Mesenchymal stem cell (in vitro differentiated cells and primary cell): ENCODE results near the gene PLA2G4B.
A peak's percentile ranks its signal among the peaks of the same experiment; 100 is the strongest.

Experiments
- DNase-seq: peaks from one replicate; pipeline ENCODE4 v3.0.0-alpha.2; 2013
- H2AFZ ChIP-seq: one replicate; pipeline ENCODE4 v1.6.1; 2013; ENCODE audit warnings: low read depth, mild to moderate bottlenecking, control low read depth, inconsistent platforms, low read length, moderate library complexity
- H2AK5ac ChIP-seq: 2 replicates; pipeline ENCODE4 v1.6.1; 2013; ENCODE audit warnings: low read length, moderate library complexity, mild to moderate bottlenecking, inconsistent platforms; ENCODE audit not compliant: severe bottlenecking
- H2BK120ac ChIP-seq: one replicate; pipeline ENCODE4 v1.6.1; 2013; ENCODE audit warnings: low read depth, mild to moderate bottlenecking, inconsistent platforms, low read length, moderate library complexity
- H2BK12ac ChIP-seq, 2 experiments: one replicate each; pipeline ENCODE4 v1.6.1; 2013; ENCODE audit warnings: inconsistent platforms in 2 of 2, low read length in 2 of 2, mild to moderate bottlenecking in 2 of 2, moderate library complexity in 2 of 2, control low read depth in 1 of 2
- H2BK15ac ChIP-seq: one replicate; pipeline ENCODE4 v1.6.1; 2013; ENCODE audit warnings: mild to moderate bottlenecking, low read depth, inconsistent platforms; ENCODE audit not compliant: poor library complexity, severe bottlenecking
- H2BK5ac ChIP-seq: 2 replicates; pipeline ENCODE4 v1.6.1; 2013; ENCODE audit warnings: low read depth, mild to moderate bottlenecking, low read length, control low read depth, inconsistent platforms; ENCODE audit not compliant: poor library complexity, severe bottlenecking
- H3K14ac ChIP-seq, 2 experiments: one replicate each; pipeline ENCODE4 v1.6.1; 2013; ENCODE audit warnings: inconsistent platforms in 2 of 2, low read length in 2 of 2, control low read depth in 1 of 2, mild to moderate bottlenecking in 1 of 2, moderate library complexity in 1 of 2
- H3K18ac ChIP-seq, 2 experiments: one replicate each; pipeline ENCODE4 v1.6.1; 2013; ENCODE audit warnings: inconsistent platforms in 2 of 2, low read length in 2 of 2, control low read depth in 1 of 2, low read depth in 1 of 2, mild to moderate bottlenecking in 1 of 2
- H3K23ac ChIP-seq, 2 experiments: one replicate each; pipeline ENCODE4 v1.6.1; 2013; ENCODE audit warnings: inconsistent platforms in 2 of 2, low read length in 2 of 2, mild to moderate bottlenecking in 2 of 2, moderate library complexity in 2 of 2, control low read depth in 1 of 2
- H3K27ac ChIP-seq: 2 replicates; pipeline ENCODE4 v1.5.1; 2013; ENCODE audit warnings: mild to moderate bottlenecking, moderate library complexity, low read length, control low read depth, inconsistent platforms; ENCODE audit not compliant: poor library complexity, severe bottlenecking
- H3K27me3 ChIP-seq, 2 experiments: 2 replicates each; pipeline versions ENCODE4 v1.6.1 to v1.7.0; 2013; ENCODE audit warnings: low read length in 2 of 2, mild to moderate bottlenecking in 2 of 2, moderate library complexity in 2 of 2, control low read depth in 1 of 2, inconsistent platforms in 1 of 2; ENCODE audit not compliant: control insufficient read depth in 1 of 2, insufficient read depth in 1 of 2
- H3K36me3 ChIP-seq, 2 experiments: 2 replicates each; pipeline versions ENCODE4 v1.6.1 to v1.7.0; 2013; ENCODE audit warnings: low read length in 2 of 2, control low read depth in 1 of 2, inconsistent platforms in 1 of 2, low read depth in 1 of 2, mild to moderate bottlenecking in 1 of 2; ENCODE audit not compliant: insufficient read depth in 2 of 2, control insufficient read depth in 1 of 2
- H3K4ac ChIP-seq, 2 experiments: one replicate each; pipeline ENCODE4 v1.6.1; 2013; ENCODE audit warnings: inconsistent platforms in 2 of 2, low read length in 2 of 2, mild to moderate bottlenecking in 2 of 2, moderate library complexity in 2 of 2, control low read depth in 1 of 2, low read depth in 1 of 2
- H3K4me1 ChIP-seq: 2 replicates; pipeline ENCODE4 v1.6.1; 2013; ENCODE audit warnings: low read depth, low read length, control low read depth; ENCODE audit not compliant: control insufficient read depth, insufficient read depth
- H3K4me2 ChIP-seq: 2 replicates; pipeline ENCODE4 v1.6.1; 2013; ENCODE audit warnings: low read length, mild to moderate bottlenecking, inconsistent platforms; ENCODE audit not compliant: poor library complexity, severe bottlenecking
- H3K4me3 ChIP-seq, 2 experiments: 2 replicates each; pipeline versions ENCODE4 v1.5.1 to v1.7.0; 2013; ENCODE audit warnings: low read length in 2 of 2, mild to moderate bottlenecking in 2 of 2, control low read depth in 1 of 2, low read depth in 1 of 2; ENCODE audit not compliant: insufficient read depth in 1 of 2
- H3K79me1 ChIP-seq: replicated peaks from 2 replicates; pipeline ENCODE4 v1.6.1; 2013; ENCODE audit warnings: mild to moderate bottlenecking, control low read depth, low read length, inconsistent platforms; ENCODE audit not compliant: poor library complexity, severe bottlenecking
- H3K9ac ChIP-seq: 2 replicates; pipeline ENCODE4 v1.7.0; 2013; ENCODE audit warnings: mild to moderate bottlenecking, low read length, moderate library complexity
- H3K9me3 ChIP-seq: 2 replicates; pipeline ENCODE4 v1.7.0; 2013; ENCODE audit warnings: mild to moderate bottlenecking, low read length; ENCODE audit not compliant: control insufficient read depth
- H4K8ac ChIP-seq: one replicate; pipeline ENCODE4 v1.6.1; 2013; ENCODE audit warnings: inconsistent platforms, mild to moderate bottlenecking, low read length, moderate library complexity
- H4K91ac ChIP-seq: one replicate; pipeline ENCODE4 v1.6.1; 2013; ENCODE audit warnings: mild to moderate bottlenecking, low read length, inconsistent platforms
- WGBS: methylation state at CpG from one replicate; pipeline ENCODE4 v1.1.7; 2013; ENCODE audit warnings: mixed read lengths; 5-methylcytosine and 5-hydroxymethylcytosine counted together

PLA2G4B gene

GRCh38 chr15:41866872-41867579, 28.4 kb downstream of the PLA2G4B start:
- H2BK15ac ChIP-seq: no peak overlapping the region
- no peaks in the 10 kb centered on the region for H3K79me1 ChIP-seq
- no peak overlapping the region for H3K9ac ChIP-seq
- no peaks in the 10 kb centered on the region for H3K9me3 ChIP-seq
- no peak overlapping the region for H4K8ac ChIP-seq
- H3K36me3 ChIP-seq: peaks cover 0 to 65% of the 10 kb centered on the region in 2 experiments
- no peak overlapping the region for H3K4ac ChIP-seq
- H3K27me3 ChIP-seq: peaks cover 0 to 44% of the 10 kb centered on the region in 2 experiments
- H3K14ac ChIP-seq: no peak overlapping the region
- H3K4me3 ChIP-seq: no peak overlapping the region
- H4K91ac ChIP-seq: no peak overlapping the region
- no peak overlapping the region for H3K27ac ChIP-seq
- no peak overlapping the region for H2AK5ac ChIP-seq
- H3K18ac ChIP-seq: no peak overlapping the region
- H3K4me2 ChIP-seq: no peak overlapping the region
- no peak overlapping the region for H2BK12ac ChIP-seq
- WGBS: 91% methylated on average over 25 of the region's 25 CpGs
- H3K4me1 ChIP-seq: peaks cover 27% of the 10 kb centered on the region
- no peak for DNase-seq
- no peak overlapping the region for H2AFZ ChIP-seq
- no peak overlapping the region for H2BK5ac ChIP-seq
- H3K23ac ChIP-seq: no peak overlapping the region
- H2BK120ac ChIP-seq: no peak overlapping the region

GRCh38 chr15:41868321-41868720, 29.7 kb downstream of the PLA2G4B start:
- Histone ChIP-seq H2AFZ (no peak overlapping the region), H2BK120ac (no peak overlapping the region), H3K9ac (no peak overlapping the region)

GRCh38 chr15:41869770-41870688, 31.4 kb downstream of the PLA2G4B start:
- H2AK5ac ChIP-seq: no peak overlapping the region
- H3K23ac ChIP-seq: no peak overlapping the region
- H3K4ac ChIP-seq: no peak overlapping the region
- H3K4me2 ChIP-seq: no peak overlapping the region
- H2BK15ac ChIP-seq: no peak overlapping the region
- H2BK5ac ChIP-seq: peak overlapping the region; percentile 4
- no peak for DNase-seq
- H2AFZ ChIP-seq: no peak overlapping the region
- H3K18ac ChIP-seq: no peak overlapping the region
- H2BK120ac ChIP-seq: no peak overlapping the region
- H3K4me1 ChIP-seq: peaks cover 26% of the 10 kb centered on the region
- no peak overlapping the region for H4K91ac ChIP-seq
- H3K27ac ChIP-seq: no peak overlapping the region
- H3K27me3 ChIP-seq: peaks cover 0 to 34% of the 10 kb centered on the region in 2 experiments
- no peaks in the 10 kb centered on the region for H3K79me1 ChIP-seq
- H3K14ac ChIP-seq: peak overlapping the region in 1 of 2 experiments; percentile 68
- peak overlapping the region; percentile 16 for H4K8ac ChIP-seq
- H3K9ac ChIP-seq: no peak overlapping the region
- no peak overlapping the region for H3K4me3 ChIP-seq
- H2BK12ac ChIP-seq: no peak overlapping the region
- WGBS: 90% methylated on average over 42 of the region's 42 CpGs
- no peaks in the 10 kb centered on the region for H3K9me3 ChIP-seq
- peaks cover 0 to 61% of the 10 kb centered on the region in 2 experiments for H3K36me3 ChIP-seq

More at GRCh38 chr15:41868321-41868720, 29.7 kb downstream of the PLA2G4B start:
- no peak overlapping the region for H4K91ac ChIP-seq
- no peak overlapping the region for H3K23ac ChIP-seq
- peaks cover 0 to 58% of the 10 kb centered on the region in 2 experiments for H3K36me3 ChIP-seq
- peaks cover 26% of the 10 kb centered on the region for H3K4me1 ChIP-seq
- H4K8ac ChIP-seq: no peak overlapping the region
- no peak overlapping the region for H2BK15ac ChIP-seq
- H3K27me3 ChIP-seq: peaks cover 0 to 46% of the 10 kb centered on the region in 2 experiments
- H3K79me1 ChIP-seq: no peaks in the 10 kb centered on the region
- no peak overlapping the region for H3K4me2 ChIP-seq
- H2BK12ac ChIP-seq: no peak overlapping the region
- WGBS: 97% methylated on average over 15 of the region's 15 CpGs
- H3K4ac ChIP-seq: no peak overlapping the region
- no peaks in the 10 kb centered on the region for H3K9me3 ChIP-seq
- H3K14ac ChIP-seq: no peak overlapping the region
- H3K27ac ChIP-seq: no peak overlapping the region
- H2BK5ac ChIP-seq: no peak overlapping the region
- no peak overlapping the region for H2AK5ac ChIP-seq
- DNase-seq: no peak
- no peak overlapping the region for H3K18ac ChIP-seq
- no peak overlapping the region for H3K4me3 ChIP-seq

DNA sequence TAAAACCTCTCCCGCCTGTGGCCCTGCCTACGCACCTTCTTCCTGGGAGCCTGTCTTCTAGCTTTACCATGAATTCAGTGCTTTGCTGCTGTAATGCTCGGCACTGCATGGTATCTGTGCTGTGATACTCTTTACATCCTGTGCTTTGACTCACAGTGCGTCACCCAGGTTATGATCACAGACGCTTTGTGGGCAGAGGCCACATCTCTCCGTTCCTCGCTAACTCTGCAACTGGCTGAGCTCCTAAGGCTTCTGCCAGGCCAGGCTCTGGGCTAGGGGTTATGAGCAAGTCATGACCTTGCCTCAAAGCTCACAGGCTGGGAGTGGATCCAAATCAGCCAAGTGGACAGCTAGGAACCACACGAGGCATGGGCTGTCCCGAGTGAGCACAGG, 32.0 kb downstream of the PLA2G4B start:
- Histone ChIP-seq H3K9ac (no peak overlapping the region), H2AFZ (no peak overlapping the region), H3K27me3 (peaks cover 0 to 41% of the 10 kb centered on the region in 2 experiments), H3K36me3 (peaks cover 0 to 64% of the 10 kb centered on the region in 2 experiments), H3K4ac (no peak overlapping the region), H4K91ac (no peak overlapping the region), H3K9me3 (no peaks in the 10 kb centered on the region), H3K27ac (peak overlapping the region; percentile 8), H3K18ac (no peak overlapping the region), H2BK5ac (peak overlapping the region; percentile 4), H3K79me1 (no peaks in the 10 kb centered on the region), H2BK15ac (no peak overlapping the region), H3K4me3 (no peak overlapping the region), H4K8ac (no peak overlapping the region), H2BK12ac (no peak overlapping the region), H3K4me1 (peaks cover 26% of the 10 kb centered on the region), H3K4me2 (no peak overlapping the region), H3K23ac (no peak overlapping the region), H3K14ac (peak overlapping the region in 1 of 2 experiments; percentile 37), H2AK5ac (no peak overlapping the region), H2BK120ac (no peak overlapping the region)
- DNase-seq: peak; percentile 41
- WGBS: 73% methylated on average over 9 of the region's 9 CpGs
